H54 (cell line): ENCODE measurements around the gene PTPN4.

ENCODE experiments used
- DNase-seq: peaks from one replicate; pipeline ENCODE4 v3.0.0; 2011; ENCODE audit warnings: low spot score, mixed read lengths; ENCODE audit not compliant: insufficient read length
- FAIRE-seq: peaks from 3 replicates; lab custom pipeline; 2011; peaks lifted over from hg19 to GRCh38; lab: Jason Lieb, UNC
- POLR2A ChIP-seq: IDR thresholded peaks from 2 replicates; pipeline ENCODE4 v1.6.1; 2011; ENCODE audit warnings: low read depth, mild to moderate bottlenecking, low read length

PTPN4 gene

DNA sequence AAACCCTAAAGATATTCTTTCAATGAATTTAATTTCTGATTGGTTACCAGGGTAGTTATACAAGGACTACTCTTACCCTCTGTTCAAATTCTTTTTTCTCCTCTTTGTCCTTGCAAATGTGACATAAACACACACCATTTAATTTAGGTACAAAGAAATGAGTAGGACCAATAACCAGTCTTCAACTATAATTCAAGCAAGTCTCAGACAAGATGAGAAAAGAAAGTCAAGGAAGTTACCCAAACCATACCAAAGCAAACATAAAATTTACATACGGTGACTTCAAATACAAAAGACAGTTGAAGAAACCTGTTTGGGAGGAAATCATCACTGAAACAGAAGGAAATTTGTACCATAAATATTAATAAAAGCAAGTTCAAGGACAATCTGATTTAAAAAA, 162.1 kb downstream of the PTPN4 start:
- DNase-seq (no peak), FAIRE-seq (no peak)
- no peak for TF ChIP-seq POLR2A

GRCh38 chr2:119922699-119923098, 163.0 kb downstream of the PTPN4 start:
- FAIRE-seq (no peak), DNase-seq (no peak)
- TF ChIP-seq POLR2A, result no peak

DNA sequence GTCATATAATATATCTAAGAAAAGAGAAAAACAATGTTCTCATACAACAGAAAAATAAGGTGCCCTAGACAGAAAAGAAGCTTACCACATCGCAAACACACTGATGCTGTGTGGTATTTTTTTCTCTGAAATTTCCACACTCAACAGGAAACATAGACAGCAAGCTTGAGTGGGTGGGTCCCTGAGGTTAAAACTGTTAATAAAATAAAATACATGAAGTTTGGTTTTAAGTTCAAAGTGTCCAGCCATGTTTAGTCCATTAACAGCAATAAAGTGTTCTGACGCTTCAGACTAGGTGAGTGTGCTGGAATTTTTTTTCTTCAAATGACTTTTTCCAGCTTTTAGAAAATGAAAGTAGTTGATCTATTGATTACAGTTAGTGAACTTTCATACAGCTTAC, 169.8 kb downstream of the PTPN4 start:
- TF ChIP-seq POLR2A, result no peak
- FAIRE-seq, result no peak
- no peak for DNase-seq

DNA sequence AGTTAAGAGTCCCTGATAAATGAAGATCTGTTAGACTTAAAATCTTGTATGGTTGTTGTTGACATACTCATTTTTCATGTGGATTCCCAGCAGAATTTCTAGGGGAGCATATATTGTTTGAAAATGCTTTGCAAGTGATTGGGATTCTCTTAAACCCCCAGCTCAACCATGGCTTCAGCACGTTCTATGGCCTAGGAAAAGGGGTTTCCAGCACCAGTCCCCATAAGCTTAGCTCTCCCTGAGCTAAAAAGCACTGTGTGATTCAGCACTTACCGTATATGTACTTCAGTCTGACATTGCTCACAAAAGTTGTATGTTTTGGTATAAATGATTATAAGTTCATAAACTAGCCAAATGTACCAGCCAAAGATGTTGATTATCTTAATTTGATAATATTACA, 173.1 kb downstream of the PTPN4 start:
- no peak for DNase-seq
- TF ChIP-seq POLR2A, result no peak
- FAIRE-seq, result no peak

- no peak for DNase-seq
- FAIRE-seq, result no peak
- no peak for TF ChIP-seq POLR2A
Measured at GRCh38 chr2:119934319-119934718, 174.6 kb downstream of the PTPN4 start.

GRCh38 chr2:119937680-119938079, 178.0 kb downstream of the PTPN4 start:
- TF ChIP-seq POLR2A, result no peak
- no peak for DNase-seq
- no peak for FAIRE-seq

DNA sequence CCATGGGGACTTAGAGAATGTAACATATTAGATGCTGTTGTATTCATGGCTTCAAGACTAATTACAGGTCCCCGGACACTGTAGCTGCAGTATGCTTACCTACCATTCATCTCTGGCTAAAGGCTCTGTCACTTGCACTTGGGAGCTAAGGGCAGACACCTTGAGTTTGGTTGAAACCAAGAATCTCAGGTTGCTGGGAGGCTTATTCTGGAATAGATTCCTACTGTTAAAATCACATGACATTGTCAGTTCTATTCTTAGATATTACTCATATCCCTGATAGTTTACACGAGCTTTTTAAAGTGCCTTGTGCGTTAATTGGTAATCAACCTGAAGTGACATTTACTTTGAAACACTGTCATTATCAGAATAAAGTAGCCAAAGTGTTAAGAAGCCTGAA, 180.2 kb downstream of the PTPN4 start:
- FAIRE-seq (no peak), DNase-seq (no peak)
- TF ChIP-seq POLR2A, result no peak

GRCh38 chr2:119940856-119941255, 181.1 kb downstream of the PTPN4 start:
- DNase-seq (no peak), FAIRE-seq (no peak)
- no peak for TF ChIP-seq POLR2A

- TF ChIP-seq POLR2A, result no peak
- no peak for FAIRE-seq
- no peak for DNase-seq
Measured at GRCh38 chr2:119941388-119941787, 181.7 kb downstream of the PTPN4 start.

DNA sequence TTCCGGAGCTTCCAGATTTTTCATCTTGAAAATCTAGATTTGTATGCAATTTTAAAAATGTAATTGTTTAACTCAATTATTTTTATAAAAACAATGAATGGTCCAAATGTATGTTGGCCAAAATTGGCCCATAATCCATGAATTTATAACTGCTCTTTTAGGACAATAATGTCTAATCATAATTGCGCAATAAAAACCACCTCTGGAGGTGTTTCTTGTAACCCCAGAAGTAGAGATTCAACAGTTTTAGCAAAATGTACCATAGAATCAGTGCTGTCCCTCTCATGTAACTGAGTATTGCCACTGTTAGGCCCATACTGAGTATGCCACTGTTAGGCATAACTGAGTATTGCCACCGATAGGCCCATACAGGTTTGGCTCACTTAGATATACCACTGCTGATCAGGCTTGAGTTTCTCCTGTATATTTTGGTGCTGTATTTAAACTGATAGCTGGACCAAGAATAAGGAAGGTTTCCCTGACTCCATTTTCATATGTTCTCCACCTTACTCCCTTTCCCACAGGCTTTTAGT, 182.3 kb downstream of the PTPN4 start:
- DNase-seq, result no peak
- TF ChIP-seq POLR2A, result no peak
- no peak for FAIRE-seq

- no peak for FAIRE-seq
- DNase-seq, result no peak
- TF ChIP-seq POLR2A, result no peak
Measured at GRCh38 chr2:119943058-119943457, 183.3 kb downstream of the PTPN4 start.

GRCh38 chr2:119947535-119947934, 187.8 kb downstream of the PTPN4 start:
- FAIRE-seq (no peak), DNase-seq (no peak)
- no peak for TF ChIP-seq POLR2A

DNA sequence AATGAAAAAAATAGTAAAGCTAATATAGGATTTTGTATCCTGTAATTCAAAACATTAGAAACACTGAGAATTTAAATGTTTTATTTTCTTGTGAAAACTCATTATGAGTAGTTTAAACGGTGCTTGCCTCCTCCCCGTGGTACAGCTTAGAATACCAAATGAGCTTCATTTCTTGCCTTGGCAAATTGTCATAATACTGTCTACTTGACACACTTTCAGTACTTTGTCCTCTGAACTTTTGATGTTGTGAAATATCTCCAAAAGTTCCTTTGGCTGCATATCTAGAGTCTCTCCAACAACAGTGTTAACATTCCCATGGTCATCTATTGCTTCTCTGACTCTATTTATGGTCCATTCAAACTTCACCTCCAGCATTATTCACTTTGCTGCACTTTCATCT, 191.2 kb downstream of the PTPN4 start:
- no peak for DNase-seq
- FAIRE-seq, result no peak
- no peak for TF ChIP-seq POLR2A

GRCh38 chr2:119958670-119959268, 199.0 kb downstream of the PTPN4 start:
- FAIRE-seq (peak; percentile 38), DNase-seq (no peak)
- TF ChIP-seq POLR2A, result no peak

GRCh38 chr2:119960821-119961220, 201.1 kb downstream of the PTPN4 start:
- DNase-seq, result no peak
- TF ChIP-seq POLR2A, result no peak
- FAIRE-seq, result no peak
